ENCODE results near the gene VAMP3. TPM values are rescaled to one million over a fixed set of nuclear protein-coding genes. Genes with fewer than 3 reads are reported as not detected.

The VAMP3 gene
- total RNA-seq, 4 donors from 2014 or later, result 82.8 to 731 (median 95.2) TPM

DNA sequence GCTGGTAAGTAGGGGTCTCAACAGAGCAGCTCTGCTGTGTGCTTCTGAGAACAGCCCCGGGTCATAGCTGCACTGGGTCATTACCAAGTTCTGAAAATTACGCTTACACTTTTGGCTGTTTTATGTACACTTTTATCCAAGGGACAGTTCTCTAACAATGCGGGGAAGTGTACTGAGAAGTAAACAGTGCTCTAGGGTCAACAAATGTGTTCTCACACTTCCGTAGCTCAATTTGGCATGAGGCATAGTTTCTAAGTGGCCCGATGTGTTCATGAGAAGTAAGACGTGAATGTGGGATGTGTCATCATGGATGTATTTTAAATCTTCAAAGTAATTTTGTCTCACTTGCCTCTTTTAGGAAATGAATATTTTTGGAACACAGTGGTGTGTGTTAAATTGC lies 10.9 kb upstream of the VAMP3 start:
- intact Hi-C loops (cut with DNase I), result no loop called here
- no peak for DNase-seq
- TF ChIP-seq, protein P1, sequence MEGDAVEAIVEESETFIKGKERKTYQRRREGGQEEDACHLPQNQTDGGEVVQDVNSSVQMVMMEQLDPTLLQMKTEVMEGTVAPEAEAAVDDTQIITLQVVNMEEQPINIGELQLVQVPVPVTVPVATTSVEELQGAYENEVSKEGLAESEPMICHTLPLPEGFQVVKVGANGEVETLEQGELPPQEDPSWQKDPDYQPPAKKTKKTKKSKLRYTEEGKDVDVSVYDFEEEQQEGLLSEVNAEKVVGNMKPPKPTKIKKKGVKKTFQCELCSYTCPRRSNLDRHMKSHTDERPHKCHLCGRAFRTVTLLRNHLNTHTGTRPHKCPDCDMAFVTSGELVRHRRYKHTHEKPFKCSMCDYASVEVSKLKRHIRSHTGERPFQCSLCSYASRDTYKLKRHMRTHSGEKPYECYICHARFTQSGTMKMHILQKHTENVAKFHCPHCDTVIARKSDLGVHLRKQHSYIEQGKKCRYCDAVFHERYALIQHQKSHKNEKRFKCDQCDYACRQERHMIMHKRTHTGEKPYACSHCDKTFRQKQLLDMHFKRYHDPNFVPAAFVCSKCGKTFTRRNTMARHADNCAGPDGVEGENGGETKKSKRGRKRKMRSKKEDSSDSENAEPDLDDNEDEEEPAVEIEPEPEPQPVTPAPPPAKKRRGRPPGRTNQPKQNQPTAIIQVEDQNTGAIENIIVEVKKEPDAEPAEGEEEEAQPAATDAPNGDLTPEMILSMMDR (IDR thresholded peaks at IDR 0.05), result no peak
- TF ChIP-seq POLR2A (IDR thresholded peaks at IDR 0.05), result no peak
- H3K4me3 ChIP-seq (replicated peaks in 1 of 3), result no peak overlapping the region
- 80 to 83% methylated on average over 6 of the region's 6 CpGs for WGBS, 2 donors
- no peaks in the 10 kb centered on the region for H3K27me3 ChIP-seq
- H3K36me3 ChIP-seq, result no peaks in the 10 kb centered on the region
- H3K4me1 ChIP-seq, result no peaks in the 10 kb centered on the region
- H3K27ac ChIP-seq, result peak overlapping the region in 1 of 3 donors; percentile 19
- H3K9me3 ChIP-seq, result no peaks in the 10 kb centered on the region

DNA sequence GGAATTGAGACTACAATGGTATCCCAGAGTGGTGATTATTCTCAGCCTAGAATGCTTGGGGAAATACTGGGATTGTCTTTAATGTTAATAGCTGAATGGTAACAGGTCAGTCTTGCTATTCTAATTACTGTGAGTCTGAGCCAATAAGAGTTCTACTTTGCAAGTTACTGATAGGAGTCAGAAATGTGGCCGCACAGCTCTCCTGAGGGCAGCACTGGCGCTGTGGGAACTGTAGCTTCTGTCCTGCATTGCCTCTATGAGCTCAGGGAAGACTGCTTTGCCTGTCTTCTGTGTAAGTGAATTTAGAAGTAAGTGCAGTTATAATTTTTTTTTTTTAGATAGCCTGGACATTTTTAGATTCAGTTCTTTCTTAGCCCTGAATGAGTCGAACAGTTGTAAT lies 10.0 kb upstream of the VAMP3 start:
- intact Hi-C loops (cut with DNase I), result no loop called here
- Histone ChIP-seq H3K4me3 (replicated peaks in 1 of 3) (no peak overlapping the region), H3K4me1 (no peaks in the 10 kb centered on the region), H3K9me3 (no peaks in the 10 kb centered on the region), H3K36me3 (no peaks in the 10 kb centered on the region), H3K27me3 (no peaks in the 10 kb centered on the region), H3K27ac (no peak overlapping the region)
- TF ChIP-seq, protein P1 (IDR thresholded peaks at IDR 0.05), result no peak
- TF ChIP-seq POLR2A (IDR thresholded peaks at IDR 0.05), result no peak
- WGBS, 2 donors, result 75 to 82% methylated on average over 3 of the region's 3 CpGs
- no peak for DNase-seq

DNA sequence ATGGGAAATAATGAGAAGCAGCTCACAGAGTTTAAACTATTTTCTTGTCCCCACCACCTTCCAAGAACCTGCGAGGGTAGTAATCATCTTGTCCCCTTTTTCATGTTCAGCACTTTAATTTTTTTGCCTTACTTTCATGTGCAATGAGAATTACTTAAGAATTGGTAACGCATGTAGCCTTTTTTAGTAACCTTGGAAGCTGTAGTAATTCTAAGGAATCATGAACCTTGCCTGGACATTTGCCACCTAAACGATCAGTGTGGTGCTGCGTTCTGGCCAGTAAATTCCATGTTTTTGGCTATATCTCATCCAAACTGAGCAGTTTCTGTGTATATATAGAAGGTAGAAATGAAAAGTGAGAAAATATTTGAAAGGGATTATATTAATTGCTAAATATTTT lies 3.9 kb upstream of the VAMP3 start:
- no peak for DNase-seq
- WGBS, 2 donors, result 89 to 94% methylated on average over 4 of the region's 4 CpGs
- Histone ChIP-seq H3K36me3 (no peaks in the 10 kb centered on the region), H3K27me3 (no peaks in the 10 kb centered on the region), H3K9me3 (no peaks in the 10 kb centered on the region), H3K27ac (no peak overlapping the region), H3K4me1 (peaks cover 6 to 10% of the 10 kb centered on the region in 2 donors), H3K4me3 (replicated peaks in 1 of 3) (no peak overlapping the region)
- TF ChIP-seq POLR2A (IDR thresholded peaks at IDR 0.05), result no peak
- TF ChIP-seq, protein P1 (IDR thresholded peaks at IDR 0.05), result no peak
- intact Hi-C loops (cut with DNase I), result no loop called here

DNA sequence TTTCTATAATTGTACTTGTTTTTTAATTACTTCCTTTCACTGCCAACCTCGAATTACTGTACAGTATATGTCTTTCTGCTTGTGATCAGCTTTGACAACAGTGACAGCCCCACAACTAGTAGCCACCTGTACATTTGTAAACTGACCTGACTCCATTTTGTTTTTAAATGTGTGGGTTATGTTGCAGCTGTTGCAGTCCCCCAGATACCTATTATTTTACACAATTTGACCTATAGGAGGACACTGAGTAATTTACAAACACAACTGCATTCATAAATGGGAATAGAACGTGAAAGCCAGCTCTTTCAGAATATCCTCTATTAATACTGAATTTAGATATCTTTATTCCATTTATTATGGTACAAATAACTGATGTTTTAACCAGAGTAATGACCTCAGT lies 2.5 kb upstream of the VAMP3 start:
- Histone ChIP-seq H3K4me3 (replicated peaks in 1 of 3) (no peak overlapping the region), H3K27ac (no peak overlapping the region), H3K9me3 (no peaks in the 10 kb centered on the region), H3K36me3 (peaks cover 0 to 1% of the 10 kb centered on the region in 2 donors), H3K4me1 (peaks cover 9 to 14% of the 10 kb centered on the region in 2 donors), H3K27me3 (no peaks in the 10 kb centered on the region)
- WGBS, 2 donors, result 71% methylated on average over 2 of the region's 2 CpGs
- DNase-seq, result no peak
- TF ChIP-seq, protein P1 (IDR thresholded peaks at IDR 0.05), result no peak
- TF ChIP-seq POLR2A (IDR thresholded peaks at IDR 0.05), result no peak
- intact Hi-C loops (cut with DNase I), result no loop called here

DNA sequence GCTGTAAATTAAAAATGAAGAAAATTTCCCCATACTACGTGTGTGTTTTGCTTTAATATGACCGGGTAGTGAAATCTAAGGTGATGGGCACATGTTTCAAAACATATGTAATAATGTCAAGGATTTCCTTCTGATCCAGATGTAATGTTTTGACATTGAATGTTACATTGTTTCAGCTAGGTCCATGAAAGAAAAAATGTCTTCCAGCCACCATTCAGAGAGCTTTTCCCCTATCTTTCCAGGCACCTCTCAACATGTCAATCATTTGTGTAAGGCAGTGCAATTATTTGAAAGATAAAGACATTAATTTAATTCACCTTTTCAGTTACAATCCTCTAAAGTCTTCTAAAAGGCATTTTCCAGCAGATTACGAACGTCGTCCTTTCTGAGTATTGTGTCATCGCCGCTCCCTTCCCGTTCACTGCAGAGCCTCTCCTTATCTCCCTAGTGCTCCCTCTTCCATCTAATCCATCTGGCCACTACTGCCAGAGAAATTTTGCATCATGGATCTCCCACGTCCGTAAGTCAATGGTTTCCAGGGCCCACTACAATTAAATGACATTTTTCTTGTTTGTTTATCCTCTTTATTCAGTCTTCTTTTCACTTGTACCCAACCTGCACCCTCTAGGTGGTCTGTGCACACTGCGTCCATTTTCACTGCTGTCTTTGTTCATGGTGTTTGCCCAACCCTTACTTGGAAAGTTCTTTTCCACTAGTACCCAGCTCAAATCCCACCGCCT lies 1.3 kb upstream of the VAMP3 start:
- no peak overlapping the region for H3K27ac ChIP-seq
- H3K36me3 ChIP-seq, result peaks cover 0 to 5% of the 10 kb centered on the region in 2 donors
- intact Hi-C loops (cut with DNase I), result no loop called here
- H3K4me1 ChIP-seq, result peaks cover 9 to 14% of the 10 kb centered on the region in 2 donors
- no peaks in the 10 kb centered on the region for H3K9me3 ChIP-seq
- 94% methylated on average over 12 of the region's 12 CpGs for WGBS, 2 donors
- no peak for TF ChIP-seq POLR2A (IDR thresholded peaks at IDR 0.05)
- TF ChIP-seq, protein P1 (IDR thresholded peaks at IDR 0.05), result no peak
- no peaks in the 10 kb centered on the region for H3K27me3 ChIP-seq
- no peak overlapping the region for H3K4me3 ChIP-seq (replicated peaks in 1 of 3)
- DNase-seq, result no peak

All from thyroid gland (tissue), 4 donors.